BE2C (cell line): ENCODE data around the gene CES3.
"Not testable (repeated sequence)": the region's sequence is repeated elsewhere in the genome, so short reads cannot be mapped to it uniquely, and the experiment has no call there.

Experiments
- DNase-seq: peaks from one replicate; pipeline ENCODE4 v3.0.0-alpha.2; 2020
- H3K27me3 ChIP-seq: fragments of 250-450 bp; sonication (Bioruptor Pico); 2 replicates; pipeline ENCODE4 v1.5.1; 2020; ENCODE audit warnings: mild to moderate bottlenecking
- H3K36me3 ChIP-seq: fragments of 250-450 bp; sonication (Bioruptor Pico); 2 replicates; pipeline ENCODE4 v1.5.1; 2020; ENCODE audit warnings: mild to moderate bottlenecking
- H3K4me1 ChIP-seq: fragments of 250-450 bp; sonication (Bioruptor Pico); 2 replicates; pipeline ENCODE4 v1.5.1; 2020
- H3K4me3 ChIP-seq: 2 replicates; pipeline ENCODE4 v1.5.1; 2011; ENCODE audit warnings: low read depth, low read length
- H3K9me3 ChIP-seq: fragments of 250-450 bp; sonication (Bioruptor Pico); 2 replicates; pipeline ENCODE4 v1.5.1; 2020
- TF ChIP-seq, protein P1 (sequence below): IDR thresholded peaks from 2 replicates; pipeline ENCODE4 v1.5.1; 2012; ENCODE audit warnings: mild to moderate bottlenecking, low read depth, low read length

The CES3 gene

DNA sequence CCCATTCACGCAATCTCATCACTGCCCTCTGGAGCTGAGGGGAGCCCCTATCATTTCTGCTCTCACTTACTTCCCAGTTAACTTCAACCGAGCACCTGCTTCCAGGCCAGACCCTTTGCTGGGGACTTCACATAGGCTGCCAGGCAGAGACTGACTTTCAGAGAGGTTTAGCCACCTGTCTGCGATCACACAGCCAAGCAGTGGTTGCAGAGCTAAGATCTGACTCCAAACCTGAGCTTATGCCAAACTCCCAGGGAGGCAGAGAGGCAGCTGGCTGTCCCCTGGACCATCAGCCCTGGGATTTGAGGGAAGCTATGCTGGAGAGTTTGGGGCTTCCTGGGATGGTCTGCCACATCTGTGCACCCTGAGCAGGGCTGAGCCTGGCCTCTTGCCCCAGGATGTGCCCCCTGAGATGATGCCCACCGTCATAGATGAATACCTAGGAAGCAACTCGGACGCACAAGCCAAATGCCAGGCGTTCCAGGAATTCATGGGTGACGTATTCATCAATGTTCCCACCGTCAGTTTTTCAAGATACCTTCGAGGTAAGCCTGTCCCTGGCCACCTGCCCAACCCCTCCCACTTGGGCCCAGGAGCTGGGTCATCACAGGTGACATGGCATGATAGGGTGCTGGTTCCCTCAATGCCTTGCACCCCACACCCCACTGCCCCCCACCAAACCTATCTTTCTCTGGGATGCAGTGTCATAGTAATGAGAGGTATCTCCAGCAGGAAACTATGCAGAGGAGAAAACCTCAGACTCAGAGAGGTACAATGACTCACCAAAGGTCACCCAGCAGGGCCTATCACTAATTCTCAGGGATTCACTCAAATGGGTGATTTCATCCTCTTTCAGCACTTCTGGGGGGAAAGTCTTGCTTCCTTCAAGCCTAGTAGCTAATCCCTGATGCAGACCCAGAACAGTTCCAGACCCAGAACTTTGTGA lies 10.0 kb downstream of the CES3 start:
- Histone ChIP-seq H3K36me3 (no peaks in the 10 kb centered on the region), H3K9me3 (no peaks in the 10 kb centered on the region), H3K27me3 (no peaks in the 10 kb centered on the region), H3K4me3 (no peak overlapping the region), H3K4me1 (no peaks in the 10 kb centered on the region)
- TF ChIP-seq, protein P1, sequence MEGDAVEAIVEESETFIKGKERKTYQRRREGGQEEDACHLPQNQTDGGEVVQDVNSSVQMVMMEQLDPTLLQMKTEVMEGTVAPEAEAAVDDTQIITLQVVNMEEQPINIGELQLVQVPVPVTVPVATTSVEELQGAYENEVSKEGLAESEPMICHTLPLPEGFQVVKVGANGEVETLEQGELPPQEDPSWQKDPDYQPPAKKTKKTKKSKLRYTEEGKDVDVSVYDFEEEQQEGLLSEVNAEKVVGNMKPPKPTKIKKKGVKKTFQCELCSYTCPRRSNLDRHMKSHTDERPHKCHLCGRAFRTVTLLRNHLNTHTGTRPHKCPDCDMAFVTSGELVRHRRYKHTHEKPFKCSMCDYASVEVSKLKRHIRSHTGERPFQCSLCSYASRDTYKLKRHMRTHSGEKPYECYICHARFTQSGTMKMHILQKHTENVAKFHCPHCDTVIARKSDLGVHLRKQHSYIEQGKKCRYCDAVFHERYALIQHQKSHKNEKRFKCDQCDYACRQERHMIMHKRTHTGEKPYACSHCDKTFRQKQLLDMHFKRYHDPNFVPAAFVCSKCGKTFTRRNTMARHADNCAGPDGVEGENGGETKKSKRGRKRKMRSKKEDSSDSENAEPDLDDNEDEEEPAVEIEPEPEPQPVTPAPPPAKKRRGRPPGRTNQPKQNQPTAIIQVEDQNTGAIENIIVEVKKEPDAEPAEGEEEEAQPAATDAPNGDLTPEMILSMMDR, result no peak
- DNase-seq, result no peak

DNA sequence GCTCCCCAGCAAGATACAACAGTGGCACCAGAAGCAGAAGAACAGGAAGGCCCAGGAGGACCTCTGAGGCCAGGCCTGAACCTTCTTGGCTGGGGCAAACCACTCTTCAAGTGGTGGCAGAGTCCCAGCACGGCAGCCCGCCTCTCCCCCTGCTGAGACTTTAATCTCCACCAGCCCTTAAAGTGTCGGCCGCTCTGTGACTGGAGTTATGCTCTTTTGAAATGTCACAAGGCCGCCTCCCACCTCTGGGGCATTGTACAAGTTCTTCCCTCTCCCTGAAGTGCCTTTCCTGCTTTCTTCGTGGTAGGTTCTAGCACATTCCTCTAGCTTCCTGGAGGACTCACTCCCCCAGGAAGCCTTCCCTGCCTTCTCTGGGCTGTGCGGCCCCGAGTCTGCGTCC lies 11.9 kb downstream of the CES3 start:
- H3K4me3 ChIP-seq, result no peak overlapping the region
- TF ChIP-seq, protein P1, result no peak
- H3K9me3 ChIP-seq, result no peaks in the 10 kb centered on the region
- H3K4me1 ChIP-seq, result peaks cover 8% of the 10 kb centered on the region; the same call in 1 of the 2 replicates
- DNase-seq, result no peak
- no peaks in the 10 kb centered on the region for H3K27me3 ChIP-seq
- no peaks in the 10 kb centered on the region for H3K36me3 ChIP-seq

DNA sequence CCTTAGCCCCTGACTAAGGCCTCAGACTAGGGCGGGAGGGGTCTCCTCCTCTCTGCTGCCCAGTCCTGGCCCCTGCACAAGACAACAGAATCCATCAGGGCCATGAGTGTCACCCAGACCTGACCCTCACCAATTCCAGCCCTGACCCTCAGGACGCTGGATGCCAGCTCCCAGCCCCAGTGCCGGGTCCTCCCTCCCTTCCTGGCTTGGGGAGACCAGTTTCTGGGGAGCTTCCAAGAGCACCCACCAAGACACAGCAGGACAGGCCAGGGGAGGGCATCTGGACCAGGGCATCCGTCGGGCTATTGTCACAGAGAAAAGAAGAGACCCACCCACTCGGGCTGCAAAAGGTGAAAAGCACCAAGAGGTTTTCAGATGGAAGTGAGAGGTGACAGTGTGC lies 12.7 kb downstream of the CES3 start:
- Histone ChIP-seq H3K4me3 (no peak overlapping the region), H3K4me1 (peaks cover 8% of the 10 kb centered on the region; the same call in 1 of the 2 replicates)
- TF ChIP-seq, protein P1, result no peak

DNA sequence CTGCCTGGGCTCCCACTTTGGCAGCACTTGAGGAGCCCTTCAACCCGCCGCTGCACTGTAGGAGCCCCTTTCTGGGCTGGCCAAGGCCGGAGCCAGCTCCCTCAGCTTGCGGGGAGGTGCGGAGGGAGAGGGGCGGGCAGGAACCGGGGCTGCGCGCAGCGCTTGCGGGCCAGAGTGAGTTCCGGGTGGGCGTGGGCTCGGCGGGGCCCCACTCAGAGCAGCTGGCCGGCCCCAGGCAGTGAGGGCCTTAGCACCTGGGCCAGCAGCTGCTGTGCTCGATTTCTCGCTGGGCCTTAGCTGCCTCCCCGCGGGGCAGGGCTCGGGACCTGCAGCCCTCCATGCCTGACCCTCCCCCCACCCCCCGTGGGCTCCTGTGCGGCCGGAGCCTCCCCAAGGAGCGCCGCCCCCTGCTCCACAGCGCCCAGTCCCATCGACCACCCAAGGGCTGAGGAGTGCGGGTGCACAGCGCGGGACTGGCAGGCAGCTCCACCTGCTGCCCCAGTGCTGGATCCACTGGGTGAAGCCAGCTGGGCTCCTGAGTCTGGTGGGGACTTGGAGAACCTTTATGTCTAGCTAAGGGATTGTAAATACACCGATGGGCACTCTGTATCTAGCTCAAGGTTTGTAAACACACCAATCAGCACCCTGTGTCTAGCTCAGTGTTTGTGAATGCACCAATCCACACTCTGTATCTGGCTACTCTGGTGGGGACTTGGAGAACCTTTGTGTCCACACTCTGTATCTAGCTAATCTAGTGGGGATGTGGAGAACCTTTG lies 13.3 kb downstream of the CES3 start:
- not testable (repeated sequence) for H3K4me3 ChIP-seq, DNase-seq, H3K4me1 ChIP-seq, H3K27me3 ChIP-seq, H3K36me3 ChIP-seq, H3K9me3 ChIP-seq

More for the DNA sequence above, 12.7 kb downstream of the CES3 start:
- no peak for DNase-seq
- H3K27me3 ChIP-seq, result no peaks in the 10 kb centered on the region
- H3K9me3 ChIP-seq, result no peaks in the 10 kb centered on the region
- H3K36me3 ChIP-seq, result no peaks in the 10 kb centered on the region

DNA sequence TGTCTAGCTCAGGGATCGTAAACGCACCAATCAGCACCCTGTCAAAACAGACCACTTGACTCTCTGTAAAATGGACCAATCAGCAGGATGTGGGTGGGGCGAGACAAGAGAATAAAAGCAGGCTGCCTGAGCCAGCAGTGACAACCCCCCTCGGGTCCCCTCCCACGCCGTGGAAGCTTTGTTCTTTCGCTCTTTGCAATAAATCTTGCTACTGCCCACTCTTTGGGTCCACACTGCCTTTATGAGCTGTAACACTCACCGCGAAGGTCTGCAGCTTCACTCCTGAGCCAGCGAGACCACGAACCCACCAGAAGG lies 13.8 kb downstream of the CES3 start:
- not testable (repeated sequence) for DNase-seq

DNA sequence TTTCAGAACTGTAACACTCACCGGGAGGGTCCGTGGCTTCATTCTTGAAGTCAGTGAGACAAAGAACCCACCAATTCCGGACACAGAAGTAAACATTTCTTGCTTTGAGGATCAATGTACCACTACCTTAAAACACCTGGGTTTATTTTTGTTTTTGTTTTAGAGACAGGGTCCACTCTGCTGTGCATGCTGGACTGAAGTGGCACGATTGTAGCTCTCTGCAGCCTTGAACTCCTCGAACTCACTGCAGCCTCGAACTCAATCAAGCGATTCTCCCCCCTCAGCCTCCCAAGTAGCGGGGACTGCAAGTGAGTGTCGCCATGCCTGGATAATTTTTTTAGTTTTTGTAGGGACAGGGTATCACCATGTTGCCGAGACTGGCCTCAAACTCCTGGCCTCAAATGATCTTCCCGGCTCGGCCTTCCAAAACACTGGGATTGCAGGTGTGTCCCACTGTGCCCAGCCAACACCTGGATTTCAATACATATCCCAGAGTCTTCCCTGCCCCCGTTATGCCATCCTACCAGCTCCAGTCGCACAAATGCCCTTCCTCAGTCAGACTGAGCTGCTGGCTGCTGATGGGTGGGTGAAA lies 14.3 kb downstream of the CES3 start:
- Histone ChIP-seq H3K27me3 (no peaks in the 10 kb centered on the region), H3K4me1 (peaks cover 8% of the 10 kb centered on the region; the same call in 1 of the 2 replicates), H3K9me3 (no peaks in the 10 kb centered on the region), H3K4me3 (no peak overlapping the region), H3K36me3 (no peaks in the 10 kb centered on the region)
- DNase-seq, result no peak
- TF ChIP-seq, protein P1, result no peak

More for the DNA sequence above, 13.8 kb downstream of the CES3 start:
- not testable (repeated sequence) for H3K4me1 ChIP-seq, H3K9me3 ChIP-seq, H3K27me3 ChIP-seq, H3K36me3 ChIP-seq, H3K4me3 ChIP-seq
